HFF-Myc (cell line): ENCODE results near the gene RETREG3.

Experiments
- DNase-seq: peaks from one replicate; pipeline ENCODE4 v3.0.0-alpha.2; 2011; ENCODE audit warnings: low read depth; ENCODE audit errors: extremely low read depth
- H3K4me3 ChIP-seq: replicated peaks from 2 replicates; pipeline ENCODE4 v1.5.1; 2011; ENCODE audit warnings: low read depth, mild to moderate bottlenecking, control low read depth, low read length
- TF ChIP-seq, protein P1 (sequence below): IDR thresholded peaks from 2 replicates; pipeline ENCODE4 v1.5.1; 2012; ENCODE audit warnings: mild to moderate bottlenecking, low read depth, low read length, control low read depth; ENCODE audit errors: missing control alignments

Gene RETREG3

GRCh38 chr17:42578282-42578869, 30.8 kb downstream of the RETREG3 start:
- DNase-seq: peak; percentile 52

DNA sequence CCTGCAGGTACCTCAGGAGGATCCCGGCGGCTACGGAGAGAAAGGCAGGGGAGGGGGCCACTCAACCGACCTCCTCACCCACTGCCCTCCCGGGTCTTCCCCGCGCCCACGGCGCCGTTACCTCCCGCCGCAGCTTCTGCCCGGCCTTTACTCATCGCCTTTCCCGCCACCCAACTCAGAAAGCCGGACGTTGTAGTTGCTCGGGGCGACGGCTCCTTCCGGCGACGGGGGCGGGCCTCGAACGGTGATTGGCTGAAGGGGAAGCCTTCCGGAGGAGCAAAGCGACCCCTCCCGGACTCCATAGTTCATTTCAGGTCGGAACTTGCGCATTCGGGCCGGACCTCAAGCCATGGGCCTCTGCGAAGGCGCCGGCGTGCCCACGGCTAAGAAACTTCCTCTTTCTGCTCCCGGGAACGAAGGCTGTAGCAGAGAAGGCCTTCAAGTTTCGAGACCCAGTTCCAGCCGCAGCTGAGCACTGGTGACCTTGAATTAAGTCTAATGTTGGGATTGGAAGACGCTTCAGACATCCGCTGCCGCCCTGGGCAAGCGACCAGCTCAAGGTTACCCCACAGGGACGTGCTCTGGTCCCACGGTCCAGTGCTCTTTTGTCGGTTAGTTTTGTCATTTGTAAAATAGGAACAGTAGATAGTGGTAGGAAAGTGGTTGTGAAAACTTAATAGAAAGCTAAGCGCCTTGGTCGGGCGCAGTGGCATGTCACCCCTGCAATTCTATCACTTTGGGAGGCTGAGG, 31.5 kb downstream of the RETREG3 start, which contains the start of gene PSMC3IP:
TSS of gene PSMC3IP (minus strand) at position 198 of the 750 bp plus-strand sequence. CDS start at position 155, 43 bp downstream.
- DNase-seq: peak; percentile 79
- H3K4me3 ChIP-seq: peak within 1 kb of the TSS; percentile 90
- TF ChIP-seq, protein P1, sequence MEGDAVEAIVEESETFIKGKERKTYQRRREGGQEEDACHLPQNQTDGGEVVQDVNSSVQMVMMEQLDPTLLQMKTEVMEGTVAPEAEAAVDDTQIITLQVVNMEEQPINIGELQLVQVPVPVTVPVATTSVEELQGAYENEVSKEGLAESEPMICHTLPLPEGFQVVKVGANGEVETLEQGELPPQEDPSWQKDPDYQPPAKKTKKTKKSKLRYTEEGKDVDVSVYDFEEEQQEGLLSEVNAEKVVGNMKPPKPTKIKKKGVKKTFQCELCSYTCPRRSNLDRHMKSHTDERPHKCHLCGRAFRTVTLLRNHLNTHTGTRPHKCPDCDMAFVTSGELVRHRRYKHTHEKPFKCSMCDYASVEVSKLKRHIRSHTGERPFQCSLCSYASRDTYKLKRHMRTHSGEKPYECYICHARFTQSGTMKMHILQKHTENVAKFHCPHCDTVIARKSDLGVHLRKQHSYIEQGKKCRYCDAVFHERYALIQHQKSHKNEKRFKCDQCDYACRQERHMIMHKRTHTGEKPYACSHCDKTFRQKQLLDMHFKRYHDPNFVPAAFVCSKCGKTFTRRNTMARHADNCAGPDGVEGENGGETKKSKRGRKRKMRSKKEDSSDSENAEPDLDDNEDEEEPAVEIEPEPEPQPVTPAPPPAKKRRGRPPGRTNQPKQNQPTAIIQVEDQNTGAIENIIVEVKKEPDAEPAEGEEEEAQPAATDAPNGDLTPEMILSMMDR: peak; percentile 41

More at GRCh38 chr17:42578282-42578869, 30.8 kb downstream of the RETREG3 start:
- H3K4me3 ChIP-seq: peak overlapping the region; percentile 90
- TF ChIP-seq, protein P1: peak; percentile 78

DNA sequence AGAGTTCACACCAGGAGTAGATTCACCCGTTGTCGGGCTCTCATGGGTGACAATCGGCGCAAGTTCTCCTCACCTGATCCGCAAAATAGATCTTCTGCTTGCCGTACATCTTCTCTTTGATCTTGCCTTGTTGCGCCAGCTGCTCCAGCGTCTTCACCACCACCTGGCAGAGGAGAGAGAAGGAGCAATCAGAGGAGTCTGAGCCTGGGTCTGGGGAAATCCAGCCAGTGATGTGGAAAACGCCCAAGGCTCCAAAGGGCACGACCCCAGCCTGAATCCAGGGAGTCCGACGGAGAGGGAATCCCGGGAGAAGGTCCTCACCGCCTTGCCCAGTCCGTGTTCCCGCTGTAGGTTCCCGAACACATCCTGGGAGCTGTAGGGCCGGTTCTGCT, 32.0 kb downstream of the RETREG3 start:
- peak overlapping the region; percentile 90 for H3K4me3 ChIP-seq
- no peak for DNase-seq
- TF ChIP-seq, protein P1: no peak

- TF ChIP-seq, protein P1: no peak
- DNase-seq: no peak
- no peak overlapping the region for H3K4me3 ChIP-seq
Observed at GRCh38 chr17:42574463-42574862, 34.7 kb downstream of the RETREG3 start.

- TF ChIP-seq, protein P1: no peak
Observed at GRCh38 chr17:42573095-42573494, 36.1 kb downstream of the RETREG3 start.

GRCh38 chr17:42571435-42572225, 37.5 kb downstream of the RETREG3 start:
- H3K4me3 ChIP-seq: no peak overlapping the region
- TF ChIP-seq, protein P1: no peak
- DNase-seq: no peak

More at GRCh38 chr17:42573095-42573494, 36.1 kb downstream of the RETREG3 start:
- no peak overlapping the region for H3K4me3 ChIP-seq
- DNase-seq: no peak
